ENCODE data around the gene INPP5A. TPM values are rescaled to one million over a fixed set of nuclear protein-coding genes. Genes with fewer than 3 reads are reported as not detected.
A peak's percentile ranks its signal among the peaks of the same experiment; 100 is the strongest.

Gene INPP5A
- total RNA-seq, 1 experiment from 2014 or later: 14.7 TPM

DNA sequence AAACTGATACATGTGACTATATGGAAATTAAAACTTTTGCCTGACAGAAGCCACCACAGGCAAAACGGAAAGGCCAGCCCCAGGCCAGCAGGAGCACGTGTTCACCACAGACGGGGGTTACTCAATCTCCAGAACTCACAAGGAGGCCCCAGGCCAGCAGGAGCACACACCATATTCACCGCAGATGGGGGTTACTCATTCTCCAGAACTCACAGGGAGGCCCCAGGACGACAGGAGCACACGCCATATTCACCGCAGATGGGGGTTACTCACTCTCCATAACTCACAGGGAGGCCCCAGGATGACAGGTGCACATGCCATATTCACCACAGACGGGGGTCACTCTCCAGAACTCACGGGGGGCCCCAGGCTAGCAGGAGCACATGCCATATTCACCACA is 186.9 kb downstream of the INPP5A start:
- no peak overlapping the region for H3K27ac Mint-ChIP-seq (ENCODE audit: low read depth, unreplicated experiment)
- BruUV-seq (replicated peaks): no TSS peak
- H3K9me3 Mint-ChIP-seq (ENCODE audit: unreplicated experiment): no peaks in the 10 kb centered on the region
- H3K36me3 Mint-ChIP-seq (ENCODE audit: insufficient read depth, unreplicated experiment): peaks cover 5% of the 10 kb centered on the region
- no peak overlapping the region for H3K4me3 Mint-ChIP-seq (ENCODE audit: unreplicated experiment)
- TF ChIP-seq CTCF (IDR thresholded peaks at IDR 0.05; ENCODE audit: unreplicated experiment): no peak
- DNase-seq (ENCODE audit: unreplicated experiment): no peak
- H3K27me3 Mint-ChIP-seq (ENCODE audit: insufficient read depth, unreplicated experiment): no peaks in the 10 kb centered on the region
- intact Hi-C loops (cut with micrococcal nuclease): no loop called here
- ChIA-PET CTCF (no interaction called here), POLR2A (no interaction called here)
- no peaks in the 10 kb centered on the region for H3K4me1 Mint-ChIP-seq (ENCODE audit: insufficient read depth, unreplicated experiment)

DNA sequence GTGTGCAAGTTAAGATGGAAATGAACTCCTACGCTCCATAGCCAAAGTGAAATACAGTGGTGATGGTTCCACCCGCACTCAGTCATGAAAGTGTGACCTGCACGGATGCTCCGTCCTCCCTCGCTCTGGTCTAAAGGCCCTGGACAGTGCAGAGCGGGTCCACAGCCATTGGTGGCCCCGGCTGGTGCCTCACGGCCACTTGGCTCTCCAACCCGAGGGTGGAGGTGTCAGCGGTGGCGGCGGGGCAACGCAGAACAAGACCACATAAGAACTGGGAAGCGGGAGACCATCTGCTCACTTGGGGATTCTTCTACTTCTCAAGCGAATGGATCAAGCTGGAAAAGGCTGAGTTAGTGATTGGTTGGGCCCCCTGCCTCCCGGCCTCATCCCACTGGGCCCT is 187.6 kb downstream of the INPP5A start:
- no peak for DNase-seq (ENCODE audit: unreplicated experiment)
- Mint-ChIP-seq H3K4me1 (ENCODE audit: insufficient read depth, unreplicated experiment) (no peaks in the 10 kb centered on the region), H3K9me3 (ENCODE audit: unreplicated experiment) (no peaks in the 10 kb centered on the region), H3K36me3 (ENCODE audit: insufficient read depth, unreplicated experiment) (peaks cover 9% of the 10 kb centered on the region), H3K27me3 (ENCODE audit: insufficient read depth, unreplicated experiment) (no peaks in the 10 kb centered on the region), H3K4me3 (ENCODE audit: unreplicated experiment) (no peak overlapping the region), H3K27ac (ENCODE audit: low read depth, unreplicated experiment) (no peak overlapping the region)
- intact Hi-C loops (cut with micrococcal nuclease): no loop called here
- POLR2A ChIA-PET: no interaction called here
- CTCF ChIA-PET: no interaction called here
- TF ChIP-seq CTCF (IDR thresholded peaks at IDR 0.05; ENCODE audit: unreplicated experiment): no peak
- no TSS peak for BruUV-seq (replicated peaks)

- H3K27ac Mint-ChIP-seq (ENCODE audit: low read depth, unreplicated experiment): peak overlapping the region; percentile 27
- H3K27me3 Mint-ChIP-seq (ENCODE audit: insufficient read depth, unreplicated experiment): no peaks in the 10 kb centered on the region
Observed at GRCh38 chr10:132726194-132726593, 188.6 kb downstream of the INPP5A start.

GRCh38 chr10:132726951-132727350 is 189.4 kb downstream of the INPP5A start:
- no peaks in the 10 kb centered on the region for H3K9me3 Mint-ChIP-seq (ENCODE audit: unreplicated experiment)

More at GRCh38 chr10:132726194-132726593, 188.6 kb downstream of the INPP5A start:
- Mint-ChIP-seq H3K9me3 (ENCODE audit: unreplicated experiment) (no peaks in the 10 kb centered on the region), H3K4me3 (ENCODE audit: unreplicated experiment) (no peak overlapping the region), H3K36me3 (ENCODE audit: insufficient read depth, unreplicated experiment) (peaks cover 9% of the 10 kb centered on the region), H3K4me1 (ENCODE audit: insufficient read depth, unreplicated experiment) (no peaks in the 10 kb centered on the region)
- no TSS peak for BruUV-seq (replicated peaks)
- intact Hi-C loops (cut with micrococcal nuclease): no loop called here
- TF ChIP-seq CTCF (IDR thresholded peaks at IDR 0.05; ENCODE audit: unreplicated experiment): no peak
- ChIA-PET POLR2A (no interaction called here), CTCF (no interaction called here)
- no peak for DNase-seq (ENCODE audit: unreplicated experiment)

More at GRCh38 chr10:132726951-132727350, 189.4 kb downstream of the INPP5A start:
- peaks cover 9% of the 10 kb centered on the region for H3K36me3 Mint-ChIP-seq (ENCODE audit: insufficient read depth, unreplicated experiment)
- intact Hi-C loops (cut with micrococcal nuclease): no loop called here
- POLR2A ChIA-PET: no interaction called here
- CTCF ChIA-PET: no interaction called here
- no peak for TF ChIP-seq CTCF (IDR thresholded peaks at IDR 0.05; ENCODE audit: unreplicated experiment)
- BruUV-seq (replicated peaks): no TSS peak
- no peak overlapping the region for H3K27ac Mint-ChIP-seq (ENCODE audit: low read depth, unreplicated experiment)
- DNase-seq (ENCODE audit: unreplicated experiment): no peak
- no peak overlapping the region for H3K4me3 Mint-ChIP-seq (ENCODE audit: unreplicated experiment)
- no peaks in the 10 kb centered on the region for H3K4me1 Mint-ChIP-seq (ENCODE audit: insufficient read depth, unreplicated experiment)
- no peaks in the 10 kb centered on the region for H3K27me3 Mint-ChIP-seq (ENCODE audit: insufficient read depth, unreplicated experiment)
